Lung (tissue), 16 donors: ENCODE data around the gene B3GNT2. TPM values are rescaled to one million over a fixed set of nuclear protein-coding genes. Genes with fewer than 3 reads are reported as not detected.
A peak's percentile ranks its signal among the peaks of the same experiment; 100 is the strongest.
"Not testable (repeated sequence)": the region's sequence is repeated elsewhere in the genome, so short reads cannot be mapped to it uniquely, and the experiment has no call there.

Experiments used
- ATAC-seq: fragments of 200-7000 bp; cut with Tn5 transposase; one replicate; pipeline ENCODE4 v1.9.1; 2020; ENCODE audit warnings: moderate number of reproducible peaks; ENCODE audit not compliant: insufficient read depth, low FRiP score
- DNase-seq, 3 donors: peaks; one replicate each; pipeline ENCODE4 v3.0.0-alpha.2; 2013 to 2017
- H3K27ac ChIP-seq, 2 donors: one replicate each; pipeline ENCODE4 v1.5.1; 2013; ENCODE audit warnings: mild to moderate bottlenecking in 2 of 2, moderate library complexity in 2 of 2, control low read depth in 1 of 2, inconsistent platforms in 1 of 2, low read depth in 1 of 2, low read length in 1 of 2
- H3K27me3 ChIP-seq, 3 donors: one replicate each; pipeline ENCODE4 v1.5.1; 2013; ENCODE audit warnings: low read length in 2 of 3; ENCODE audit not compliant: control insufficient read depth in 3 of 3, insufficient read depth in 3 of 3
- H3K36me3 ChIP-seq, 4 donors: one replicate each; pipeline ENCODE4 v1.5.1; 2013; ENCODE audit warnings: low read length in 4 of 4, mild to moderate bottlenecking in 1 of 4, moderate library complexity in 1 of 4; ENCODE audit not compliant: control insufficient read depth in 4 of 4, insufficient read depth in 4 of 4
- H3K4me1 ChIP-seq, 5 donors: one replicate each; pipeline ENCODE4 v1.5.1; 2013; ENCODE audit warnings: low read length in 5 of 5, mild to moderate bottlenecking in 2 of 5, moderate library complexity in 1 of 5; ENCODE audit not compliant: control insufficient read depth in 5 of 5, insufficient read depth in 5 of 5
- H3K4me3 ChIP-seq: one replicate; pipeline ENCODE4 v1.5.1; 2013; ENCODE audit warnings: mild to moderate bottlenecking, control low read depth, moderate library complexity
- H3K9ac ChIP-seq, 2 donors: one replicate each; pipeline ENCODE4 v1.5.1; 2013; ENCODE audit warnings: low read length in 2 of 2, control low read depth in 1 of 2; ENCODE audit not compliant: insufficient read depth in 1 of 2
- H3K9me3 ChIP-seq, 4 donors: one replicate each; pipeline ENCODE4 v1.5.1; 2013; ENCODE audit warnings: low read length in 3 of 4, mild to moderate bottlenecking in 1 of 4, moderate library complexity in 1 of 4; ENCODE audit not compliant: control insufficient read depth in 4 of 4, insufficient read depth in 3 of 4
- WGBS, 2 donors: extraction: QIAGEN DNeasy Blood & Tissue Kit; methylation state at CpG; one replicate each; pipeline ENCODE4 v1.1.7; 2013; 5-methylcytosine and 5-hydroxymethylcytosine counted together
- long read RNA-seq, 5 donors: transcript quantifications; one replicate each; lab custom pipeline, GENCODE V29; 2026
- polyA plus RNA-seq, 2 donors: library from polyadenylated mRNA; stranded (reverse); fragments of 200-250 nt; gene quantifications; one replicate each; pipeline ENCODE4 v1.2.1, GENCODE V29; 2013
- total RNA-seq, 2 donors: library from RNA; depleted of rRNA in 1 of 2; stranded (reverse); fragments of >200 nt in 1 of 2; gene quantifications; one replicate each; pipeline ENCODE4 v1.2.1, GENCODE V29; 2014 to 2021
- TF ChIP-seq, protein P1 (sequence below): IDR thresholded peaks from 2 replicates; pipeline ENCODE4 v1.5.1; 2012; ENCODE audit warnings: mild to moderate bottlenecking; ENCODE audit errors: control extremely low read depth, extremely low read depth
- donor health status: control.
- donor health status: control.
- donor health status: Bipolar disorder and iron deficiency.
- donor health status: healthy.
- donor health status: DM: yes; HTN: yes; CAD: no.

B3GNT2 gene
- 10 to 100 TPM; 25.1 to 41.8 TPM for total RNA-seq
- 10 to 100 TPM; 11.4 to 25.6 TPM for polyA plus RNA-seq
- long read RNA-seq, donor 1, transcript B3GNT2-201 (2 exons, 2,763 nt): major isoform, 15 of 15 reads
- long read RNA-seq, donor 1, partial matches to known transcripts: 0 of 15 reads
- long read RNA-seq, donor 1, other reads (novel, unspliced or antisense): 0 of 15 reads
- long read RNA-seq, donor 2, partial matches to known transcripts: 0 of 2 reads
- long read RNA-seq, donor 2, other reads (novel, unspliced or antisense): 0 of 2 reads
- long read RNA-seq, donor 3, transcript B3GNT2-201 (2 exons, 2,763 nt): major isoform, 7 of 7 reads
- long read RNA-seq, donor 3, partial matches to known transcripts: 0 of 7 reads
- long read RNA-seq, donor 3, other reads (novel, unspliced or antisense): 0 of 7 reads
- long read RNA-seq, donor 4, transcript B3GNT2-201 (2 exons, 2,763 nt): major isoform, 5 of 5 reads
- long read RNA-seq, donor 4, partial matches to known transcripts: 0 of 5 reads
- long read RNA-seq, donor 4, other reads (novel, unspliced or antisense): 0 of 5 reads
- long read RNA-seq, donor 5, transcript B3GNT2-201 (2 exons, 2,763 nt): major isoform, 19 of 19 reads
- long read RNA-seq, donor 5, partial matches to known transcripts: 0 of 19 reads
- long read RNA-seq, donor 5, other reads (novel, unspliced or antisense): 0 of 19 reads

GRCh38 chr2:62195421-62196277 is at the start of gene B3GNT2:
TSS of gene B3GNT2 (plus strand) at chr2:62196115. CDS start at chr2:62222221, 26,106 bp downstream.
- no peaks in the 10 kb centered on the region for H3K36me3 ChIP-seq
- peaks cover 3 to 20% (median 10%) of the 10 kb centered on the region in 5 donors for H3K4me1 ChIP-seq
- H3K4me3 ChIP-seq: peak within 1 kb of the TSS; percentile 93
- DNase-seq (peak; percentile 86 to 91 (median 88)), ATAC-seq (peak; percentile 90)
- H3K9me3 ChIP-seq: no peaks in the 10 kb centered on the region
- peak within 1 kb of the TSS; percentile 60 to 71 for H3K9ac ChIP-seq
- H3K27me3 ChIP-seq: no peaks in the 10 kb centered on the region
- TF ChIP-seq, protein P1, sequence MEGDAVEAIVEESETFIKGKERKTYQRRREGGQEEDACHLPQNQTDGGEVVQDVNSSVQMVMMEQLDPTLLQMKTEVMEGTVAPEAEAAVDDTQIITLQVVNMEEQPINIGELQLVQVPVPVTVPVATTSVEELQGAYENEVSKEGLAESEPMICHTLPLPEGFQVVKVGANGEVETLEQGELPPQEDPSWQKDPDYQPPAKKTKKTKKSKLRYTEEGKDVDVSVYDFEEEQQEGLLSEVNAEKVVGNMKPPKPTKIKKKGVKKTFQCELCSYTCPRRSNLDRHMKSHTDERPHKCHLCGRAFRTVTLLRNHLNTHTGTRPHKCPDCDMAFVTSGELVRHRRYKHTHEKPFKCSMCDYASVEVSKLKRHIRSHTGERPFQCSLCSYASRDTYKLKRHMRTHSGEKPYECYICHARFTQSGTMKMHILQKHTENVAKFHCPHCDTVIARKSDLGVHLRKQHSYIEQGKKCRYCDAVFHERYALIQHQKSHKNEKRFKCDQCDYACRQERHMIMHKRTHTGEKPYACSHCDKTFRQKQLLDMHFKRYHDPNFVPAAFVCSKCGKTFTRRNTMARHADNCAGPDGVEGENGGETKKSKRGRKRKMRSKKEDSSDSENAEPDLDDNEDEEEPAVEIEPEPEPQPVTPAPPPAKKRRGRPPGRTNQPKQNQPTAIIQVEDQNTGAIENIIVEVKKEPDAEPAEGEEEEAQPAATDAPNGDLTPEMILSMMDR: no peak
- H3K27ac ChIP-seq: peak within 1 kb of the TSS; percentile 93 to 94
- WGBS, 2 donors: 0 to 1% methylated on average over 41 to 70 of the region's 70 CpGs

- H3K9me3 ChIP-seq, H3K36me3 ChIP-seq, H3K9ac ChIP-seq, ATAC-seq, H3K27ac ChIP-seq, H3K4me3 ChIP-seq, H3K27me3 ChIP-seq, DNase-seq: not testable (repeated sequence)
- H3K4me1 ChIP-seq: peaks cover 0 to 12% (median 0%) of the 10 kb centered on the region in 5 donors
- 88 to 97% methylated on average over 7 of the region's 7 CpGs for WGBS, 2 donors
Measured at GRCh38 chr2:62146790-62147189, 49.1 kb upstream of the B3GNT2 start.

- H3K9ac ChIP-seq: no peak overlapping the region
- no peaks in the 10 kb centered on the region for H3K27me3 ChIP-seq
- H3K36me3 ChIP-seq: no peaks in the 10 kb centered on the region
- ATAC-seq (no peak), DNase-seq (no peak)
- WGBS, 2 donors: 68 to 86% methylated on average over 4 of the region's 4 CpGs
- no peak overlapping the region for H3K27ac ChIP-seq
- H3K4me3 ChIP-seq: no peak overlapping the region
- peaks cover 0 to 2% (median 0%) of the 10 kb centered on the region in 4 donors for H3K9me3 ChIP-seq
- peaks cover 0 to 12% (median 0%) of the 10 kb centered on the region in 5 donors for H3K4me1 ChIP-seq
- TF ChIP-seq, protein P1: no peak
Measured at GRCh38 chr2:62147610-62148301, 48.2 kb upstream of the B3GNT2 start.
